GM18498 (cell line): ENCODE results near the gene CTPS2.
A peak's percentile ranks its signal among the peaks of the same experiment; 100 is the strongest.

Experiments
- ATAC-seq: cut with Tn5 transposase; IDR thresholded peaks from one replicate; pipeline ENCODE4 v1.9.1; 2021; ENCODE audit warnings: mild to moderate bottlenecking, moderate library complexity; ENCODE audit not compliant: unreplicated experiment

CTPS2 gene

GRCh38 chrX:16714504-16714903, 2.0 kb upstream of the CTPS2 start:
- ATAC-seq: no peak

GRCh38 chrX:16711893-16712547, 449 bp downstream of the CTPS2 start:
- peak; percentile 49 for ATAC-seq

GRCh38 chrX:16711219-16711811, 1.2 kb downstream of the CTPS2 start:
- ATAC-seq: no peak

GRCh38 chrX:16708016-16708415, 4.5 kb downstream of the CTPS2 start:
- no peak for ATAC-seq

GRCh38 chrX:16705370-16705769, 7.1 kb downstream of the CTPS2 start:
- ATAC-seq: no peak

GRCh38 chrX:16702700-16703599, 9.5 kb downstream of the CTPS2 start:
- ATAC-seq: no peak

GRCh38 chrX:16700734-16701133, 11.7 kb downstream of the CTPS2 start:
- ATAC-seq: no peak

- ATAC-seq: no peak
These were observed 13.1 kb downstream of the CTPS2 start for GRCh38 chrX:16699389-16699788.

- ATAC-seq: no peak
These were observed 15.5 kb downstream of the CTPS2 start for GRCh38 chrX:16696956-16697355.

GRCh38 chrX:16695079-16695676, 17.3 kb downstream of the CTPS2 start:
- ATAC-seq: peak; percentile 60

- no peak for ATAC-seq
These were observed 25.0 kb downstream of the CTPS2 start for GRCh38 chrX:16687514-16687913.

GRCh38 chrX:16683007-16683664, 29.3 kb downstream of the CTPS2 start:
- ATAC-seq: no peak

GRCh38 chrX:16678689-16679088, 33.8 kb downstream of the CTPS2 start:
- ATAC-seq: no peak

GRCh38 chrX:16671005-16671404, 41.5 kb downstream of the CTPS2 start:
- no peak for ATAC-seq

GRCh38 chrX:16666541-16666940, 45.9 kb downstream of the CTPS2 start:
- ATAC-seq: no peak

GRCh38 chrX:16665089-16665488, 47.4 kb downstream of the CTPS2 start:
- ATAC-seq: no peak

GRCh38 chrX:16664626-16665025, 47.8 kb downstream of the CTPS2 start:
- ATAC-seq: no peak

- ATAC-seq: no peak
These were observed 48.4 kb downstream of the CTPS2 start for GRCh38 chrX:16664074-16664473.

GRCh38 chrX:16662402-16662801, 50.1 kb downstream of the CTPS2 start:
- ATAC-seq: no peak

GRCh38 chrX:16661495-16661894, 51.0 kb downstream of the CTPS2 start:
- no peak for ATAC-seq

GRCh38 chrX:16659321-16659720, 53.1 kb downstream of the CTPS2 start:
- ATAC-seq: no peak
